Ishikawa (cell line): ENCODE results near the gene METTL6.

ENCODE experiments used
- CEBPB ChIP-seq: IDR thresholded peaks from 2 replicates; pipeline ENCODE4 v1.6.1; 2012
- CREB1 ChIP-seq: IDR thresholded peaks from 2 replicates; pipeline ENCODE4 v1.6.1; 2012; ENCODE audit warnings: low read depth
- EGR1 ChIP-seq: IDR thresholded peaks from 2 replicates; pipeline ENCODE4 v1.6.1; 2012
- EP300 ChIP-seq: IDR thresholded peaks from 2 replicates; pipeline ENCODE4 v1.6.1; 2012; ENCODE audit warnings: borderline replicate concordance
- FOXM1 ChIP-seq: IDR thresholded peaks from 2 replicates; pipeline ENCODE4 v1.6.1; 2012; ENCODE audit warnings: low read depth, borderline replicate concordance
- MAX ChIP-seq: IDR thresholded peaks from 2 replicates; pipeline ENCODE4 v1.6.1; 2012
- NFIC ChIP-seq: IDR thresholded peaks from 2 replicates; pipeline ENCODE4 v1.6.1; 2012
- RAD21 ChIP-seq: IDR thresholded peaks from 2 replicates; pipeline ENCODE4 v1.6.1; 2012; ENCODE audit warnings: low read depth
- REST ChIP-seq: IDR thresholded peaks from 2 replicates; pipeline ENCODE4 v1.6.1; 2012; ENCODE audit warnings: low read depth, mild to moderate bottlenecking
- TAF1 ChIP-seq: IDR thresholded peaks from 2 replicates; pipeline ENCODE4 v1.6.1; 2012; ENCODE audit warnings: low read depth, mild to moderate bottlenecking
- TCF12 ChIP-seq: IDR thresholded peaks from 2 replicates; pipeline ENCODE4 v1.6.1; 2012; ENCODE audit warnings: low read depth
- TEAD4 ChIP-seq: IDR thresholded peaks from 2 replicates; pipeline ENCODE4 v1.6.1; 2012
- USF1 ChIP-seq: IDR thresholded peaks from 2 replicates; pipeline ENCODE4 v1.6.1; 2012
- YY1 ChIP-seq: IDR thresholded peaks from 2 replicates; pipeline ENCODE4 v1.6.1; 2012; ENCODE audit warnings: low read depth
- ZBTB7A ChIP-seq: IDR thresholded peaks from 2 replicates; pipeline ENCODE4 v1.6.1; 2012; ENCODE audit warnings: low read depth

Gene METTL6

GRCh38 chr3:15368561-15369135 is 58.7 kb downstream of the METTL6 start:
- TF ChIP-seq REST (no peak), TEAD4 (no peak), RAD21 (no peak), CEBPB (no peak), YY1 (no peak), USF1 (no peak), TCF12 (no peak), EP300 (no peak), FOXM1 (no peak), NFIC (no peak), ZBTB7A (no peak), EGR1 (no peak), CREB1 (no peak), TAF1 (no peak), MAX (no peak)

- TF ChIP-seq MAX = no peak
- no peak for TF ChIP-seq YY1
- TF ChIP-seq EGR1 = no peak
Measured at GRCh38 chr3:15367059-15367458, 60.3 kb downstream of the METTL6 start.

GRCh38 chr3:15361494-15362214 is 65.7 kb downstream of the METTL6 start:
- TF ChIP-seq TCF12 (no peak), TEAD4 (no peak), RAD21 (no peak), USF1 (no peak), FOXM1 (no peak), REST (no peak), CEBPB (no peak), NFIC (no peak), MAX (no peak), EP300 (no peak), EGR1 (no peak), ZBTB7A (no peak), YY1 (no peak), CREB1 (no peak), TAF1 (no peak)

DNA sequence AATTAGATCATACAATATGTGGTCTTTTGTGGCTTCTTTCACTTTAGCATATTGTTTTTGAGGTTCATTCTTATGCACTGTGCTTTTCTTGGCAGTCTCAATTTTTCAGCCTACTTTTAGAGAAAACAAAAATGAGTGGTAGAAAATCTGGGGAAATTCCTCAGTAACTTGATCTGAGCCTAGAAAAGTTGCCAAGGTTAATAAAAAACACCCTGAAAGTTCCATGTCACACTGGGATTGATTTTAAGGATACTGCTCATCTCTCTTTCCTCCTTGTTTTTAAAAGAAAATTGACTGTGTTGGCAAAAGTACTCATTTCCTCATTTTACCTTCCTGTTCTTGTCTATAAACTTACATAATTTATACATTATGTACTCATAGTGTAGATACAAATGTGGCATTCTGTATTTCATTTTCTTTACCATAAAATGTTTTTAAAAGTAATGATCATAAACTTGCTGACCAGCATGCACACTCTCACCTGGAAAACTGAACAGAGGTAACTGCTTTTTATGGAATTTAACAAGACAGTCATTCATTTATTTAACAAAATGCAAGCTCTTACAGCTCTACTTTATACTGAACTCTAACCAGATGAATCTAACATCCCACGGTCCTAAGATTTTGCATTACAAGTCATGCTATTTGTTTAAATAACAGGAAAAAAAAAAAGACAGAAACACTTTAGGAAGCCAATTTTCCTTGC is 66.4 kb downstream of the METTL6 start:
- no peak for TF ChIP-seq YY1
- TF ChIP-seq REST = no peak
- TF ChIP-seq TCF12 = no peak
- no peak for TF ChIP-seq EGR1
- no peak for TF ChIP-seq RAD21
